Activated T-helper 1 cell treated with Interleukin-2 at 50 U/mL for 16 hours (primary cell): ENCODE measurements around the gene RAPGEF5.
A peak's percentile ranks its signal among the peaks of the same experiment; 100 is the strongest.
"Not testable (repeated sequence)": the region's sequence is repeated elsewhere in the genome, so short reads cannot be mapped to it uniquely, and the experiment has no call there.

Experiments used
- DNase-seq: peaks from one replicate; pipeline ENCODE4 v3.0.0-alpha.2; 2020; ENCODE audit warnings: low read depth

The RAPGEF5 gene

DNA sequence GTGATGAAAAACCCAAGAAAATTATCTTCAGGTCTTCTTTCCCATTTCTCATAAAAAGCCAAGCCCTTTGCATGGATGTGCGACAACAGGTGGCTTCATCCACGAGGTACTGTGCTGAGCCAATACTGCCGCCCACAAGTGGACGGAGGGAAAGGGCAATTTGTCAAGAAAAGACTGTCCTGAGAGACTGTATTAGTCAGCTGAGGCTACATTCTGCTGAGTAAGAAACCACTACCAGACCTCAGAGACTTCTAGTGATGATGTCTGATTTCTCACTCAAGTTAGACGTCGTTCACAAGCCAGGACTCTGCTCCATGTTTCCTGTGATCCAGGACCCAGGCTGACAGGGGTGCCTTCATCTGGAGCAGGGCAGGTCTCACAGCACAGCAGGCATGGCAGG, 239.7 kb downstream of the RAPGEF5 start:
- no peak for DNase-seq

DNA sequence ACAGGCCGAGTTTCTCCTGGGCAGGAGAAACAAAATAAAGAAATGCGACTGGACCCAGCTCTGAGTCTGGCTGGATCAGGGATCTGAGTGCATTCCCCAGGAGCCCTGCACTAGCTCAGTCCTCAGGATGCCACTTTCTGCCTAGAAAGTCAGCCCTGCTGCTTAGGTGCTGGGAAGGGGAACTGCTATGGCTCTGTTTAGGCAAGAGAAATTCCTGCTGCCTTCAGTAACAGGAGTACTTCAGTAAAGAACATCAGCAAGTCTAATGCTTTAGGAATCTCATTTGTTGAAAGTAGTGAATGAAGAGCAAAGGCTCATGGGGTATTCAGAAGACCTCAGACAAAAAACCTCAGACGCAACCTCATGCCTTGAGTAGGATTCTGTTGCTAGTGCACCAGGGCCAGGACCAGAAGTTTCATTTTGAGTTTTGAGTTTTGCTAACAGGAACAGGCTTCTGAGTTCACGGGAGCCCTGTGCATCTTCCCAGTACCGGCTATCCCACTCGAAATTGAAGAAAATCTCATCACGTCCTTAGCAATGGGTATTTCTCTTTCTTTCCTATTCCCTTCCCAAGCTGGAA, 240.4 kb downstream of the RAPGEF5 start:
- DNase-seq: no peak

DNA sequence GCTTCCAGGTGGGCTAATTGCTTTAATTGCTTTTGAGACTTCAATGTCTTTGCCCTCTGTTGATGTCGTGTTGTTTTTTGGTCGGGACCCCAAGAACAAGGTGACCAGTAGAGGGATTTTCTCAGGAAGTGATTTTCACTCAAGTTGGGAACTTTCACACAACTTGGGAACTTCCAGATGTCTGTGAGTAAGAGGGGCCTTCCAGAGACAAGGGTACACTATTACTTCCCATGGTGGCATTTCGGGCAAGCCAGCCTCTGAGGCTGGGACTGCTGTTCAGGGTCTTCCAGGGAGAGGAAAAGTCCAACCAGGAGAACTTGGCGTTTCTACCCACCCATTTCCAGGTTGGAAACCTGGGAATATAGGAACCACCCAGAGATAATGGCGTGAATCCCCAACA, 241.3 kb downstream of the RAPGEF5 start:
- no peak for DNase-seq

DNA sequence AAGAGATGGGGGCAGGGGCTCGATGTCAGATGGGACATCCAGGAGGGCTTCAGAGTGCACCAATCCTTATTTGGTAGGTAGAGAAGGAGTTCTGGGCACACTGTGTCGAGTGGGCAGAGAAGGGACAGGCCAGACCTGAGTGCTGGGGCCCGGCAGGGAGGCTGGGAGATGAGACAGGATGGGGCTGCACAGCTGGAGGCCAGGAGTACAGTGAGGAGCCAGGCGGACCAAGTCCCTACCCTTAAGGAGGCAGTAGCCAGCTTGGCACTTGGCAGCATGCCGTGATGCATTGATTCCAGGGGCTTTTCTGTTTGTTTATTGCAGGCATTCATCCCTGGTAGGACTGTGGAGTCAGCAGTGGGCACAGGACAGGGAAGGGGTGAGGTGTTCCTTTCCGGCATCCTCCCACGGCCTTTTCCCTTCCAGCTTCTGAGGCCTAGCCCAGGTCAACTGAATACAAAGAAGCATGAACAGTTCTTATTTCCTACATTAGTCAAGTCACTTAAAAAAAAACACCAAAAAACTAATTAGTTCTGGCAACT, 242.4 kb downstream of the RAPGEF5 start:
- DNase-seq: no peak

DNA sequence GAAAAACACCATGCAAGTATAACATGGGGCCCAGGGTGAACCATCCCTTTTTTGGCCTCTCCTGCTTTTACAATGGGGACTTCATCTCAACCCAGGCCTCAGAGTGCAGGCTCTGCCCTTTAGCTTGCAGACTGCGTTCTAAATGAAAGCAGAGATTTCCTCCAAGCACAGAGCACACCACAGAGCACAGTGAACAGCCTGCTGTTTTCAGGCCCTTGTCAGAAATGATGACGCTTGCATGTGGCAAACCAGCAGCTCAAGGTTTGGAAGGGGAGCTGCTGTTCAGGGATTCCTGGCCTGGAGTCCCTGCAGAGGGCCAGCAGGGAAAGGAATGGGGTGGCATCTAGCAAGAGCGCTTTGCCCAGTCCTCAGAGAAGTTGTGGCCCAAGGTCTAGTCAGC, 243.9 kb downstream of the RAPGEF5 start:
- no peak for DNase-seq

DNA sequence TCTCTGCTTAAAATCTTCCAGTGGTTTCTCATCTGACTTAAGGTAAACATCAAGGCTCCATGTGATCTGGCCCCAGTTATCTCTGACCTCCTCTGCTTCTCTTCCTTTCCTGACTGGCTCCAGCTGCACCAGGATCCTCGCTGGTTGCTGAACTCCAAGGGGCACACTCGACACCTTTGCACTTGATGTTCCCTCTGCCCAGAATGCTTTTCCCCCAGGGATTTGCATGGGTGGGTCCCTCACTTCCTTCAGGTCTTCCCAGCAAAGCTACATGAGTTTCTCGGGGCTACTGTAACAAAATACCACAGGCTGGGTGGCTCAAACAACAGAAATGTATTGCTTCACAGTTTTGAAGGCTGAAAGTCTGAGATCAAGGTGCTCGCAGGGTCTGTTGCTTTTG, 245.3 kb downstream of the RAPGEF5 start:
- no peak for DNase-seq

DNA sequence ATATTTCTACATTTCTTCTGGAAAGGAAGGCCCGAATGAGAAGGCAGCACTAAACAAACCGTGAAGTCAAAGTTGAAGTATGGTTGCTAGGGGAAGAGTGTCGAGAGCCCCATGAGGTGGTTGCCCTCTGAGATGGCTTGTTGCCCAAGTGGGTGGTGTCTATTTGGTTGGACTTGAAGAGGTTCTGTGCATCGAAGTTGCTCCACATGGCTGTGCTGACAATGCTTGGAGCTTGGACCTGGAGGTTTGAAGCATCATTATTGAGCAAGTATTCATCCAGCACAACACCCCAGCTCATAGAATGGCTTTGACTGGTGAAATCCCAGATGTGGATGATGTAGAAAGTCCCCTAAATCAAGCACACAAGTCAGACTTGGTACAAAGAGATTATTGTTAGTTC, 246.1 kb downstream of the RAPGEF5 start:
- DNase-seq: no peak

DNA sequence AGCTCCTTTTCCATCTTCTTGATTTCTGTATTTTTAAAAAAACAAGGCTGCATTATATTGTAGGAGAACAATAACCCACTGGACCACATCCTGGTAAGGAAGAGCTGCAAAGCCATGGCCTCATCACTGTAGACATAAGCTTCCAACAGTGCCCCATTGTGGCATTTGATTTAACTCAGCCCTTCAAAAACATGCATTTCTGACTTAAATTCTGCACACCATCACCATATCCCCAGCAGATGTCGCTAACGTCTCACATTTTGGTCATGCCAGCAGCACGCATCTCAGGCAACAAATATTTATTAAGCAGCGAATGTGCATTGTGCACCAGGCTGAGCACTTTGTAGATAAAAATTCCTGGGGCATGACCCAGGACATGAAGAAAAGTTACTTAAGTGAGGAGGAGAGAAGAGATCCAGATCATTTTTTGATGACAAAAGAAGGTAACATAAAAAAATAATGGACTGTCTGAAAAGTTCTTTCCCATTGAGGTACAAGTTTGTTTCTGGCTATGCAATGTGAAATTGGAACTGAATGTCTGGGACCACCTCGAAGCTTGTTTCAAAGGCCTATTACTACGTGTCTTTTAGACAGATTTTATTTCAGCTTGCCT, 246.6 kb downstream of the RAPGEF5 start:
- peak; percentile 23 for DNase-seq

DNA sequence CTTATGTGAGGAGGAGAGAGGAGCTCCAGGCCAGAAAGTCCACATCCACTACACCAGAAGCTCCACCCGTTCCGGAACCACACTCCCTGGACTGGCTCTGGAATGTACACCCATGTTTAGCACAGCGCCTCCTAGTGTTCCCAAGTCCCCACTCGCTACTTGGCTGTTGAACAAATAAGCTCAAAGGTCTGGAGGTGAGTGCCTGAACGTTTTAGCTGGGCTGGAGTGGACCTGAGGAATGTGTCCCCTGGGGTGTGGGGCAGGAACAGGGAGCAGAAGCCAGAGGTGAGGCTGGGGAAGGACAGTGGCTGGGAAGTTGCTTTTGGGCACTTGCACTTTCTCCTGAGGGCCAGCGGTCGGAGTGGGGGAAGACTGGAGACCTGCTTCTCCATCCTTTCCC, 247.2 kb downstream of the RAPGEF5 start:
- DNase-seq: no peak

DNA sequence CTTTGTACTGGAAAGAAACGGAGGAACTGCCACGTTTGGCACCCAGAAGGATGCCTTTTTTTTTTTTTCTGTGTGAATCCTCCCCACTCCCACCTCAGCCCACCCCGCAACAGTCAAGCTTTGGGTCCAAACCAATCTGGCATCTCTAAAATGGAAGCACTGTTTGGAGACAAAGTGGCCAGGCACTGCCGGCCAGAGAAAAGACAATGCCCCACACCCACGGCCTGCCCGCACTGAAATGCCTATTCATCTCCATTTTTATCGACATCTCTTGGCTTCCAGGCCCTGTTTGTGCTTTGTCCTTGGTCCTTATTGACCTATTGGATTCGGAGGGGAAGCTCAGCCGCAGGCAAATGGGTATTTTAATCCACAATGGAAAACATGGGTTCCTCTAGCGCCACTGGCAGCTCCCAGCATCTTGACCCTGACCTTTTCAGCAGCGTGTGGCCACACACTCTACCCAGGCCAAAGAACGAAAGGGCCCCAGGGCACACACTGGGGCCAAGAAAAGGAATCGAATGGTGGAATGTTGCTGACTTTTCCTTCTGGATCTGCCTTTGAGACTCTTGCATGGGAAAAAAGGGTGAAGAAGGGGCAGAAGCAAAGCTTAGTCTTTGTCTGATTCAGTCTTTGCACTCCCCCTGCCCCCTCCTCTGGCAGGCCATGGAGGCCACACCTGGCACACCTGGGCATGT, 248.7 kb downstream of the RAPGEF5 start:
- DNase-seq: no peak

DNA sequence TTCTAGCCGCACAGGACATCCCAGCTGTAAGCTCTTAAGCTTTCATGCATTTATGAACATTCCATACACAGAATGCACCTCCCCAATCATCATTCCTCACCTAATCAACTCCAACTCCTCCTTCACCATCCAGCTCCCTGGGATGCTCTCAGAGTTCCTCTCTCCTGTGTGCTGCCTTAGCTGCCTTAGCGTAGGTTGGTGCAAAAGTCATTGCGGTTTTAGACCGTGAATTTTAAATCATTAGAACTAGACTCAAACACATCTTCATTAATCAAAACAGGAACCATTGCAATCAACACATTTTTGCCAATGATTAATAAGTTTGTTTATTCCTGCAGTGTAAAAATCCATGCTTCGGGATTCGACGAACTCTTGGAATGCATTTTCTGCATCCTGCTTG, 251.4 kb downstream of the RAPGEF5 start:
- no peak for DNase-seq

DNA sequence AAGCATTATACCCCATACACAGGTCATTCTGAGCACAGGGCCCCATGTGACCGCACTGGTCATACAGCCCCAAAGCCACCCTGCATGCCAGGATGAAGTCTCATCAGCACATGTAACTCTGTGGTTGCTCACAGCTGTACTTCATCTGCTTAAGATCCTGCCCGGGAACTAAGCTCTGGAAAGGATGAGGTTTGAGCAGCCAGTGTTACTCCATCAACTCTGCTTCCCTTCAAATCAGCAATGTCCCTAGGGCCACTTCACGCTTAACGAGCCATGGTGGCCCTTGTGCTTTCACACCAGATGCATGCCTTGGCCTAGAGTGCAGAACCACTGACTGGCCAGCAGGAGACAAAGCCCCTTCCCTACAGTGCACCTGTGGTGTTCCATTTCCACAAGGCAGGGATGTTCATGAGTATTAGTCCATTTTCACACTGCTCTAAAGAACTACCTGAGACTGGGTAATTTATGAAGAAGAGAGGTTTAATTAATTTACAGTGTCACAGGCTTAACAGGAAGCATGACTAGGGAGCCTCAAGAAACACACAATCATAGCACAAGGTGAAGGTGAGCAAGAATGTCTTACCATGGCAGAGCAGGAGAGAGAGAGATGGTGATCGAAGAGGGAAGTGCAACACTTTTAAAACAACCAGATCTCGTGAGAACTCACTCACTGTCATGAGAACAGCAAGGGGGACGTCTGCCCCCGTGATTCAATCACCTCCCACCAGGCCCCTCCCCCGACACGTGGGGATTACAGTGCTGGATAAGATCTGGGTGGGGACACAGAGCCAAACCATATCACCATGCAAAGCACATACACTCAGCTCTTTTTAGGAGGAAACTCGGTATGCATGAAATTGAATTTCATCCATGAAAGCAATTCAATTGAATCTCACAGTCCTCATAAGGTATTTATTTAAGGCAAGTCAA, 262.3 kb downstream of the RAPGEF5 start:
- no peak for DNase-seq

DNA sequence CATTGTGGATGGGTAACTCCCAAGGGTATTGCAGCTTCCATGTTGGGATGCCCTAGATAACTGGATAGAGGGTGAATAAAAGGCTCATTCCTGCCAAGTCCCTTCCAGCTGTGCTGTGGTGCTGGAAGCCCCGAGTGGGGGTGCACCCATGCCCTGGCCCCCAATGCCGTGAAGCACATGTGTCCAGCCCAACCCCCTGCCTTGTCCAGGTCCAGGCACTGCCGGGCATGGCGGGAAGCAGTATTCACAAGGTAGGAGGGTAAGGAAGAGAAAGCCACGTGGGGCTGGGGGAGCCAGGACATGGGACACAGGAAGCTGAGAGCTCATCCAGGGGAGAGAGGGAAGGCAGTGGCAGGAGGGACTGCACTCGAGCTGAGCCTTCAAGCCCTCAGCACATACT, 263.0 kb downstream of the RAPGEF5 start:
- DNase-seq: no peak

DNA sequence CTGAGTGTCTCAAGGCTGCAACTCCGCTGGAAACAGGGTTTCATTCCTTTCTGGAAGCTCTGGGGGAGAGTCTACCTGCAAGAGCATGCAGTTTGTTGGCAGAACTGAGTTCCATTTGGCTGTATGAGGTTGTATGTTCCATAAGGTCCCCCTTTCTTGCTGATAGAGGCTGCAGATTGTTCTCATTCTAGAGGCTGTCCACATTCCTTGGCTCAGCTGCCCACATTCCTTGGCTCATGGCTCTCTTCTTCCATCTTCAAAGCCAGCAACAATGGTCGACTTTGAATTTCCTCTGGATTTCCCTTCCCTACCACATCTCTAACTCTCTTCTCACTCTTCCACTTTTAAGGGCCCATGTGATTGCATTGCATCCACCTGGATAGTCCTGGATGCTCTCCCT, 264.0 kb downstream of the RAPGEF5 start:
- DNase-seq: no peak

DNA sequence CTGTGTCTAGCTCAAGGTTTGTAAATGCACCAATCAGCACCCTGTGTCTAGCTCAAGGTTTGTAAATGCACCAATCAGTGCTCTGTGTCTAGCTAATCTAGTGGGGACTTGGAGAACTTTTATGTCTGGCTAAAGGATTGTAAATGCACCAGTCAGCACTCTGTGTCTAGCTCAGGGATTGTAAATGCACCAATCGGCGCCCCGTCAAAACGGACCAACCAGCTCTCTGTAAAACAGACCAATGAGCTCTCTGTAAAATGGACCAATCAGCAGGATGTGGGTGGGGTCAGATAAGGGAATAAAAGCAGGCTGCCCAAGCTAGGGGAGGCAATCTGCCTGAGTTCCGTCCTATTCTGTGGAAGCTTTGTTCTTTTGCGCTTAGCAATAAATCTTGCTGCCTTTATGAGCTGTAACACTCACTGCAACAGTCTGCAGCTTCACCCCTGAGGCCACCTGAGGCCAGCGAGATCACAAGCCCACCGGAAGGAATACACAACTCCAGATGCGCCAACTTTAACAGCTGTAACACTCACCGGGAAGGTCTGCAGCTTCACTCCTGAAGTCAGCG, 265.9 kb downstream of the RAPGEF5 start:
- DNase-seq: not testable (repeated sequence)

DNA sequence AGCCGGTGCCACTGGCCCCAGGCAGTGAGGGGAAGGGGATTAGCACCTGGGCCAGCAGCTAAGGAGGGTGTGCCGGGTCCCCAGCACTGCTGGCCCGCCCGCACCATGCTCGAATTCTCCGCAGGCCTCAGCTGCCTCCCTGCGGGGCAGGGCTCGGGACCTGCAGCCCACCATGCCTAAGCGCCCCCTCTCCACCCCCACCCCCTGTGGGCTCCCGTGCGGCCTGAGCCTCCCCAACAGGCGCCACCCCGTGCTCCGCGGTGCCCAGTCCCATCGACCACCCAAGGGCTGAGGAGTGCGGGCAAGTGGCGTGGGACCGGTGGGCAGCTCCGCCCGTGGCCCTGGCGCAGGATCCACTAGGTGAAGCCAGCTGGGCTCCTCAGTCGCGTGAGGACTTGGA, 266.4 kb downstream of the RAPGEF5 start:
- DNase-seq: no peak

DNA sequence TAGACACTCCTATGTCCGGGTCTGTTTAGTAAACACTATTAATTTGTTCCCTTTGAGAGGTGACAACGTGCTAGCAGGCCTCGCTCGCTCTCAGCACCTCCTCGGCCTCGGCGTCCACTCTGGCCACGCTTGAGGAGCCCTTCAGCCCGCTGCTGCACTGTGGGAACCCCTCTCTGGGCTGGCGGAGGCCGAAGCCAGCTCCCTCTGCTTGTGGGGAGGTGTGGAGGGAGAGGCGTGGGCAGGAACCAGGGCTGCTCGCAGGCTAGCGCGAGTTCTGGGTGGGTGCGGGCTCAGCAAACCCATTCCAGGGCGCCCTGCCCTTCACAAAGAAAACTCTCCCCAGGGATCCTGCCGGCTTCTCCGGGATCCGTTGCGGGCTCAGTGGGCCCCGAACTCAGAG, 266.8 kb downstream of the RAPGEF5 start:
- DNase-seq: no peak

DNA sequence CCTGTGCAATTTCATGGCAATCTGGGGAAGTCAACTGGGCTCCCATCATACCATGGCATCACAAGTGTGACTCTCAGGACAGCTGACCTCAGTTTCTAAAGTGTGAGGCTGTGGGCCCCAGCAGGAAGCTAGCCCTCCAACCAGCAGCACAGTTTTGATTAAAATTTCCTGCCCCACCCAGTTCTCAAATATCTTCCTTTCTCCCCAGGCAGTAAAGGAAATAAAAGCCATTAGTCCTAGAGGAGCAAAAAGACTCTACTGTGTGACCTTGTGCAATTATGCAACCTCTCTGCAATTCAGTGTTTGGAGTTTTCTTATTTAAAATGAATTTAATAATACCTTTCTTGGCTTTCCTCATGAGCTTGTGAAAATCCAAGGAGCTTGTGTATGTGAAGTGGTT, 268.1 kb downstream of the RAPGEF5 start:
- DNase-seq: no peak

DNA sequence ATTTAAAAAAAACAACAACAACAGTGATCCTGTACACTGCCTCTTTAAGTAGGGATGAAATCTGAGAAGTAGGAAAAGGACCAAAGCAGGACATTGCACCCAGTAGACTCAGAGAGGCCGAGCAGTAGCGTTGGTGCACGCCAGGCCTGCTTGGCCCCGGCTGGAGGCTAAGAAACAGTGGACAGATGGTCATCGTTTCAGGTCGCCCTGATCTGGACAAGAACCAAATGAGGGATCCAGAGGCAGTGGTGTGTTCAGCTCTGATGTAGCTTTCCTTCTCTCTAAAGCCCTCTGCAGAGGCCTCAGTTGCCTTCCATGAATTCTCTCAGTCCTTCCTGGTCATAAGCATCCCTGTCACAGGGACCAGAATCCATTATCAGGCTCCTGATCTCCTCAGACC, 269.1 kb downstream of the RAPGEF5 start:
- DNase-seq: no peak

DNA sequence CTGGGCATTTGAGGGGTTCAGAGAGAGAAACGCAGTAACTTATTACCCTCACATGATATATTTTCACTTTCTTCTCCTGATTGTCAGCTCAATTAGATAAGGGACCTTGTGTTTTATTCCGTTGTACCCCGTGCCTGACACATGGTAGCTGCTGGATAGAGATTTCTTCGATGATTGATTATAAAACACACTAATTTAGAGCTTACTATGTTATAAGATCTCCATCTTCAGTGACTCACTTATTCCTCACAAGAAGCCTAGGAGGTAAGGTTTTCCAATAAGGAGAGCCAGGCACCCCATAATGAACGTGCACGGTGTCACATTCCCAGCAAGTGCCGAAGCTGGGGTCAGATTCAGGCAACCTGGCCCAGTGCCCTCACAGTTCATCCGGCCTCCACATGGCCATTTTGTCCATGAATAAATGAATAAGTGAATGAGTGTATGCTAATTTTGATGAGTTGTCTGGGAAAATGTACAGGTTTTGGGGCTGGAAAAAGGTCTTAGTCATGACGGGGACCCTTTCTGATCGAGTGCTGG, 273.2 kb downstream of the RAPGEF5 start:
- no peak for DNase-seq

DNA sequence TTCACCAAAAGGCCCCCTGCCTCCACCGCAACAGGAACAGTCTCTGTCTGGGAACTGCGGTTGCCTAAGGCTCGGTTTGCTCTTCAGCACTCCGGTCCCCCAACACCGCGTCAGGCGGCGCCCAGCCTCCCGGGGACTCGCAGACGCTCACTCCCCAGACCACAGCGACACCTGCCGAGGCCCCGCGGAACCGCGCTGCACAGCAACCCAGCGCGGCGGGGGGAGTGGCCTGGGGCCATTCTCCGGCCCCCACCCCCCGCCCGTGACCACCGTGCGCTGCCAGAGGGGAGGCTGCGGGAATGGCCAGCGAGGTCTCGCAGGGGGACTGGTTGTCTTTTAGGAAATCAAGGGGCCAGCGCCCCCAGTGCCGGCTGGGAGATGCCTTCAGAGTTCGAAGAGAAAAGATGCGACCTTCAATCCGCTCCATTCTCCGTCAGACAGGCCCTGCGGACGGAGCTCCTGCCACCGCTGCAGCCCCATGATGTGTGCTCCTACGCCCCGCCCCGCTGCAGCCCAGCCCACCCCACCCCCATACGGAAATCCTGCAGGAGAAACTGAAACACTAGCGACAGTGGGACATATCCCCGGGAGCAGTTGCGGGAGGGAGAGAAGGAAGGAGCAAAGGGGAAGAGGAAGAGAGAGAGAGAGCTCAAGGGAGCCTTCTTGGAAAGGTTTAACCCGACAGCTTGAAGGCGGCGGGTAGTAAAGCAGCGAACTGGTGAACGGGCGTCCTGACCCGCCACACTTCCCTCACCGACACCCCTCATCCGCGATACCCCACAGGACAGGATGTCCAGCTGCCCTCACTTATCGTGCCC, 273.9 kb downstream of the RAPGEF5 start:
- peak; percentile 65 for DNase-seq
